GM10266 (cell line): ENCODE results near the gene LAMC3.

Experiments used
- DNase-seq: peaks from one replicate; pipeline ENCODE4 v3.0.0; 2012; ENCODE audit errors: extremely low spot score
- CTCF ChIP-seq: IDR thresholded peaks from 2 replicates; pipeline ENCODE4 v1.5.1; 2012; ENCODE audit warnings: mild to moderate bottlenecking, low read depth; ENCODE audit not compliant: control insufficient read depth, insufficient read depth; ENCODE audit errors: missing control alignments

The LAMC3 gene

GRCh38 chr9:131140112-131140511 lies 131.1 kb downstream of the LAMC3 start:
- no peak for DNase-seq
- no peak for TF ChIP-seq CTCF

GRCh38 chr9:131140550-131140949 lies 131.6 kb downstream of the LAMC3 start:
- TF ChIP-seq CTCF: no peak
- DNase-seq: no peak

- no peak for DNase-seq
- TF ChIP-seq CTCF: no peak
These were observed 133.2 kb downstream of the LAMC3 start for GRCh38 chr9:131142160-131142559.
